Colonic mucosa (tissue), 4 donors: Measurements from ENCODE around the gene SLC6A4. TPM values are rescaled to one million over a fixed set of nuclear protein-coding genes. Genes with fewer than 3 reads are reported as not detected.

Experiments used
- DNase-seq: peaks from one replicate; pipeline ENCODE4 v3.0.0-alpha.2; 2020
- H3K27ac ChIP-seq: fragments of 200-600 bp; one replicate; pipeline ENCODE4 v1.8.0; 2021
- H3K27me3 ChIP-seq: fragments of 200-600 bp; one replicate; pipeline ENCODE4 v1.8.0; 2021
- H3K36me3 ChIP-seq: fragments of 200-600 bp; one replicate; pipeline ENCODE4 v1.8.0; 2021
- H3K4me1 ChIP-seq: fragments of 200-600 bp; one replicate; pipeline ENCODE4 v1.8.0; 2021; ENCODE audit warnings: mild to moderate bottlenecking
- H3K4me3 ChIP-seq: fragments of 200-600 bp; one replicate; pipeline ENCODE4 v1.8.0; 2021
- H3K9ac ChIP-seq, 2 donors: one replicate each; pipeline ENCODE4 v1.7.0; 2013; ENCODE audit warnings: control low read depth in 2 of 2, low read depth in 2 of 2, low read length in 2 of 2
- H3K9me3 ChIP-seq: fragments of 200-600 bp; one replicate; pipeline ENCODE4 v1.8.0; 2021
- intact Hi-C: fragments of 100-400 bp; cut with DNase I; formaldehyde crosslinking; loops from one replicate; pipeline ENCODE4 v1.14.1; 2022
- total RNA-seq, 2 donors: library from RNA; stranded (reverse); fragmentation: NEBNext Ultra II Directional in 1 of 2; extraction: Animal tissue kit (Norgen Biotek cat#: 25700) in 1 of 2; gene quantifications; one replicate each; pipeline ENCODE4 v1.2.1, GENCODE V29; 2021
- TF ChIP-seq, protein P1 (sequence below): fragments of 200-600 bp; IDR thresholded peaks from one replicate; pipeline ENCODE4 v1.8.0; 2022; ENCODE audit warnings: antibody characterized with exemption, mild to moderate bottlenecking
- donor health status: healthy.
- donor health status: DM: no; HTN: no; CAD: no.
- donor health status: DM: no; HTN: no; CAD: no.

The SLC6A4 gene
- total RNA-seq, 2 donors from 2014 or later, result 0.25 to 0.88 TPM

GRCh38 chr17:30225112-30225511 lies 10.4 kb downstream of the SLC6A4 start:
- H3K27me3 ChIP-seq, result no peaks in the 10 kb centered on the region
- no peaks in the 10 kb centered on the region for H3K4me1 ChIP-seq
- no peaks in the 10 kb centered on the region for H3K9me3 ChIP-seq
- no peak overlapping the region for H3K9ac ChIP-seq
- no peak overlapping the region for H3K4me3 ChIP-seq
- intact Hi-C loops, result no loop called here
- TF ChIP-seq, protein P1, sequence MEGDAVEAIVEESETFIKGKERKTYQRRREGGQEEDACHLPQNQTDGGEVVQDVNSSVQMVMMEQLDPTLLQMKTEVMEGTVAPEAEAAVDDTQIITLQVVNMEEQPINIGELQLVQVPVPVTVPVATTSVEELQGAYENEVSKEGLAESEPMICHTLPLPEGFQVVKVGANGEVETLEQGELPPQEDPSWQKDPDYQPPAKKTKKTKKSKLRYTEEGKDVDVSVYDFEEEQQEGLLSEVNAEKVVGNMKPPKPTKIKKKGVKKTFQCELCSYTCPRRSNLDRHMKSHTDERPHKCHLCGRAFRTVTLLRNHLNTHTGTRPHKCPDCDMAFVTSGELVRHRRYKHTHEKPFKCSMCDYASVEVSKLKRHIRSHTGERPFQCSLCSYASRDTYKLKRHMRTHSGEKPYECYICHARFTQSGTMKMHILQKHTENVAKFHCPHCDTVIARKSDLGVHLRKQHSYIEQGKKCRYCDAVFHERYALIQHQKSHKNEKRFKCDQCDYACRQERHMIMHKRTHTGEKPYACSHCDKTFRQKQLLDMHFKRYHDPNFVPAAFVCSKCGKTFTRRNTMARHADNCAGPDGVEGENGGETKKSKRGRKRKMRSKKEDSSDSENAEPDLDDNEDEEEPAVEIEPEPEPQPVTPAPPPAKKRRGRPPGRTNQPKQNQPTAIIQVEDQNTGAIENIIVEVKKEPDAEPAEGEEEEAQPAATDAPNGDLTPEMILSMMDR, result no peak
- H3K27ac ChIP-seq, result no peak overlapping the region
- no peak for DNase-seq
- no peaks in the 10 kb centered on the region for H3K36me3 ChIP-seq

DNA sequence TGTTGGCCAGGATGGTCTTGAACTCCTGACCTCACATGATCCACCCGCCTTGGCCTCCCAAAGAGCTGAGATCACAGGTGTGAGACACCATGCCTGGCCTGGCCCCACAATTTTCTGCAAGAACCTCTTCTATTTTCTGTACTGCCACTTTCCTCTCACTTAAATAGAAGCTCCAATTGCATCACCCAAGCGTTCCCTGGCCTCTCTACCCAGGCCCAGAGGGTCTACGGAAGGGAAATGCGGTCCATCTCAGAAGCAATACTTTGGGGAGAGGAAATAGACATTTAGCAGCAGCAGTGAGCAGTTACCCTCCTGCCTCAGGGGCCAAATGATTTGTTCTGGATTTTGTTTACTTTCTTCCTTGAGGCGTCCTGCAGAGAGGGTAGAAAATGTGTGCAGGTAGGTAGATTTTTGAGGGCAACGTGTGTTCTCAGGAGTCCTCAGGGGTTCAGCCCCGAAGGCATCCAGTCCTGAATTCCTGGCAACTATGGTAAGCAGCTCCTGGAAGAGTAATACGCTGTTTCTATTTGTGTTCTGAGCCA lies 11.0 kb downstream of the SLC6A4 start:
- intact Hi-C loops, result no loop called here
- Histone ChIP-seq H3K9me3 (no peaks in the 10 kb centered on the region), H3K9ac (no peak overlapping the region), H3K4me3 (no peak overlapping the region), H3K36me3 (no peaks in the 10 kb centered on the region), H3K27ac (no peak overlapping the region), H3K27me3 (no peaks in the 10 kb centered on the region), H3K4me1 (no peaks in the 10 kb centered on the region)
- TF ChIP-seq, protein P1, result no peak
- no peak for DNase-seq

DNA sequence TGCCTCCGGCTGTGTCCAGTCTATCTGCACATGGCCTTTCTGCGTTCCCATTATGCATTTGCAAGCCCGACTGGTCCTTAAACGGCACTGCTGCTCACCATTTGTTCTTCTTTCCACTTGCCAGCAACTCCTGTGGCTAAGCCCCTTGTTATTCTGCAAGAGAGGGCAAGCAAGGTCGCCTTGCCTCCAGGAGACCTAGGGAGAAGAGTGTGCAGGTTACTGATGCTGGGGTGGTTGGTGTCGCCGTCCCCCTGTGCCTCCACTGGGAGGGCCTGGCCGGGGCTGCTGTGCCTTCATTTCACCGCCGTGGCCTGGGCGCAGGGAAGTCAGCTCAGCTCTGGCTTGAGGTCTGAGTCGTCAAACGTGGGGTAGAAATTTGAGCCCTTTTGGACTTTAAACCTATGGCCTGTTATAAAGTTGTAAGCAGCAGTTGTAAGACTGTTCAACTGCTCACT lies 12.7 kb downstream of the SLC6A4 start:
- H3K9me3 ChIP-seq, result no peaks in the 10 kb centered on the region
- H3K4me3 ChIP-seq, result no peak overlapping the region
- no peak for DNase-seq
- H3K27ac ChIP-seq, result no peak overlapping the region
- intact Hi-C loops, result no loop called here
- TF ChIP-seq, protein P1, result no peak
- no peak overlapping the region for H3K9ac ChIP-seq
- no peaks in the 10 kb centered on the region for H3K4me1 ChIP-seq
- H3K27me3 ChIP-seq, result no peaks in the 10 kb centered on the region
- no peaks in the 10 kb centered on the region for H3K36me3 ChIP-seq

- Histone ChIP-seq H3K4me3 (no peak overlapping the region), H3K27me3 (no peaks in the 10 kb centered on the region), H3K36me3 (no peaks in the 10 kb centered on the region), H3K9ac (no peak overlapping the region), H3K27ac (no peak overlapping the region), H3K9me3 (no peaks in the 10 kb centered on the region), H3K4me1 (no peaks in the 10 kb centered on the region)
- no peak for DNase-seq
- TF ChIP-seq, protein P1, result no peak
- intact Hi-C loops, result no loop called here
Observed at GRCh38 chr17:30222251-30222650, 13.2 kb downstream of the SLC6A4 start.

DNA sequence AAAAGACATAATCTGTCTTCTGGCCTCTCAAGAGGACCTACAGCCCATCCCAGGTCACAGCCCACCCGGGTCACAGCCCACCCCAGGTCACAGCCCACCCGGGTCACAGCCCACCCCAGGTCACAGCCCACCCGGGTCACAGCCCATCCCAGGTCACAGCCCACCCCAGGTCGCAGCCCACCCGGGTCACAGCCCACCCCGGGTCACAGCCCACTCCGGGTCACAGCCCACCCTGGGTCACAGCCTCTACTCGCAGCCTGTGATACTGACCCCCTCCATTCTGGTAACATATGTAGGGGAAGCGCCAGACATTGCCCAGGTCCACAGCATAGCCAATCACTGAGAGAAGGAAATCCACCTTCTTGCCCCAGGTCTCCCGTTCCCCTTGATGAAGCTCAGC lies 14.2 kb downstream of the SLC6A4 start:
- no peaks in the 10 kb centered on the region for H3K36me3 ChIP-seq
- no peak for DNase-seq

More for the DNA sequence above, 14.2 kb downstream of the SLC6A4 start:
- no peak overlapping the region for H3K9ac ChIP-seq
- no peaks in the 10 kb centered on the region for H3K9me3 ChIP-seq
- H3K4me3 ChIP-seq, result no peak overlapping the region
- no peak overlapping the region for H3K27ac ChIP-seq
- TF ChIP-seq, protein P1, result no peak
- no peaks in the 10 kb centered on the region for H3K4me1 ChIP-seq
- no peaks in the 10 kb centered on the region for H3K27me3 ChIP-seq
- intact Hi-C loops, result no loop called here
